GM20431 (cell line): ENCODE data around the gene ECM2.

Source experiments
- in situ Hi-C: fragments of 300-500 bp; cut with MseI, MboI; formaldehyde crosslinking; loops from one replicate; pipeline ENCODE4 v1.15.0; 2020; ENCODE audit warnings: low sequenced_read_pairs; ENCODE audit not compliant: unreplicated experiment

ECM2 gene

DNA sequence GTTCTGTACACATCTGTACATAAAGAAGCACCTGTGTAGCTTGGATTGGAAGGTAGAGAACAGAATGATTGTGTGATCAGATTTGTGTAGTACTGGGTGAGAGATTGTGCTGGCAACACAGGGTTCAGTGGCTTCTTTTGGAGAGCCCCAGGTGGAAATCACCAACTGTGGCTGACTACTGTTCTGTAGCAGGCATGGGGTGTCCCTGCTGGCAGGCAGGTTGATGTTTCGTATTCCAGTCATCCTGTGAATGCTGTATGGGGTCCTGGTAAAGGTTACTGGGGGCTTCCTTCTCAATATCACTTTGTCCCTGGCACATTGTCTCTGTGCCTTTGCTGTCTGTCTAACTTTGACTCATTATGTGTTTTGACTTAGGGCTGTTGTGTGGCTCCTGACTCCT, 58.8 kb downstream of the ECM2 start:
- in situ Hi-C loops = no loop called here

DNA sequence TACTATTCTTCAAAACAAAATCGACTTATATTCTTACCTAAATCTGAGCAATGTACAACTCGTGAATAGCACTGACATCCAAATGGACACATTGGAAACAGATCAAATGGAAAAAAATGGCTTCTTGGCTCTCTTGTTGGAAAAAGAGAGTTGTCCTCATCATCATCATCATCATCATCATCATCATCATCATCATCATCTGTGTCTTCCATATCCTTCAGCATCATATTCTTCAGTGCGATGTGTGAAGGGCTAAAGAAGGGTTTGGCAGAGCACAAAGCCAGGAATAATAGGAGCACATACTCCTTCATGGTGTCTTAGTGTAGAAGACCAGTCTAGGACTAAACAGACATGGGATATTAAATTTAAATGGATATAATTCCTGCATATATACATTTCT, 61.2 kb downstream of the ECM2 start:
- in situ Hi-C loops = no loop called here

DNA sequence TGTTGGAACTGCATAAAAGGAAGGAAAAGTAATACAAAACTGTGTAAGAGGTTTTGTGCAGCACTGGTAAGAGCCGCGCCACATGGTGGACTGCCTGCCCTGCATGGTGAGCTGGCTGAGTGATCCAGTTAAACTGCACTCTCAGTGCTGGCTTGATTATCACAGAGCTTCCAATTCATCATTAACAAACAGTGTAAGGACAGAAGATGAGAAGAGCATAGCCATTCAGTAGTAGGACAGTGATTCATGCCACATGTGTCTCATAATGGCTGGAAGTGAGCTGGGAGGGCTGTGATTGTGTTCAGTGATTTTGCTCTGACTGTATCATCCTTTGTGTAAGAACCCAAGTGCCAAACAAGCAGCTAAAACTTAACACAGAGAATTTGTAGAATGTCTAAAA, 67.6 kb downstream of the ECM2 start:
- in situ Hi-C loops = no loop called here

DNA sequence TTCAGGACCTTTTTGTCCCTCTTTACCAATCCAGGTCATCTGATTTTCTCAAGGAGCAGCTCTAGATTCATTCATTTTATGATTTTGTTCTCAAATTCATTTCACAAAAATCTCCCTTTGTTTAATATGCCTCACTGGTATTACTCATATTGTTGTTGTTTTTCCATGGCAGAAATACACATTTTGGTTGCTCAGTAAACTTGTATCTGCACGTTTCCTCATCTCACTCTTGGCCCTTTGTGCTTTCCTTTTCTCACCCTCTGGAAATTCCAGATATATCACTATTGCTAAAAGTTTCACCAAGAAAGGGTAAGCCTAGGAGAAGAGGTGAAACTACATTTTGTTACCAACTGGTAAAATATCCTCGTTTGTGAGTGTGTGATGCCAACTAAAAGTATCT, 68.3 kb downstream of the ECM2 start:
- in situ Hi-C loops = no loop called here

DNA sequence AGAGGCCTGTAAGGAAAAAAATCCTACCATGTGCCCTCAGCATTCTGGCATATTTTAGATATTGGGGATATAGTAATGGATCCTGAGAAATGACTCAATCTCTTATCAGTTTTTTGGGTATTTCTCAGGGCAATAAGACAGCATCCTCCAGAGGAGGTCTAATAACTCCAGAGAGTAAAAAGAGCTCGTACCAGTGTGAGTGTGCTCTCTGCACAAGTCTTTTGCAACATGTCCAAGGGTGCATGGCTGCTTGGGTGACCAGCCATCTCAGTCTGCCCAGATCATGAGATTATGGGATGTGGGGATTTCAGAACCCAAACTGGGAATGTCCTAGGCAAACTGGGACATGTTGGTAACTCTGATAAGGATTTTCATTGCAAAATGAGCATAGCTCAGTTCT, 68.7 kb downstream of the ECM2 start:
- in situ Hi-C loops = no loop called here

DNA sequence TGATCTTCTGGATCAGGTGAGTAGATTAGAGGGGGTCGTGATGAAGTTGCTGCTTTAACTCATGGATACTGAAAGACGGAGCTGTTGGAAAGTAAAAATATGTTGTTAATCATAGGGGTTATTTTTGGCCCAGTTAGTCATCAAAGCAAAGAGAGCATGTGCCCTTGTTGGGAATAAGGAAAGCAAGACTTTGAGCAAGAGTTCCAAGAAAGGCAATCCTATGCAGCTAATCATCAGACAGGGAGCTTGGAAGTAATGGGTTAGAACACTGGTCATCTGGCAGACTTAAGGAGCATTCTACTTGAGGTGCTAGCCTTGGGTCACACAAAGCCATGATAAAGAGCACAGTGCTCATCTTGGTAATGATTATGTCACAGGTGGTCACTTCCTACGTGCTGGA, 71.8 kb downstream of the ECM2 start:
- in situ Hi-C loops = no loop called here

DNA sequence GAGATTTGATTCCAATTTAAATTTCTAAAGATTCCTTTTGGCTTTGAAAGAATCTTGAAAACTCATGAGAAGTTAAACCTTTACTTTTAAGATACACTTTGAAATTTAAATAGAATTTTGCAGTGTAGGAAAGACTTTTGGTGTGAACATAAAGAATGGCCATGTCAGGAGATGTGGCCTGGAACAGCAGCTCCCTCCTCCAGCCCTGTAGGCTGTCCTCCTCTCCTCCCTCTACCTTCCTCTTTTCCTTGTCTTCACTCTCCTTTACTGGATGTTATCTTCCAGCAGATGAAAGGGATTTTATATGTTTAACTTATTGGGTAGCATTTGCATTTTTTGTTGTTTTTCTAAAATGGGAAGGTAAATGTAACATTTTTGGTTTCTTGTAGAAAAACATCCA, 72.4 kb downstream of the ECM2 start:
- in situ Hi-C loops = no loop called here

DNA sequence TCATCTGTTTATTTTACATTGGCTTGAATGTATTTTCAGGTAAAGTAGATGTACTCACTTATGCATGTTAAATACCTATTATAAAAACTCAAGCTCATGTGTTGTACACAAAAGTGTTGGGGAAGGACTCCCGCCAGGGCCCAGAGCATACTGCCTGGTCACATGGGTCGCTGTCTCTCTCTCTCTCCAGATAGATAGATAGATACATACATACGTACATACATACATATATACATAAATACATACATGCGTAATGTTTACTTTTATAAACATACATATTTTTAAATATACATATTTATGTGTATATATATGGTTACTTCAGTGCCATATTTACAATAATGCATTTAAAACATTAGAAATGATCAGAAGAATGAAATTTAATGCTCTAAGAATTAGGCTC, 78.2 kb downstream of the ECM2 start:
- in situ Hi-C loops = no loop called here

DNA sequence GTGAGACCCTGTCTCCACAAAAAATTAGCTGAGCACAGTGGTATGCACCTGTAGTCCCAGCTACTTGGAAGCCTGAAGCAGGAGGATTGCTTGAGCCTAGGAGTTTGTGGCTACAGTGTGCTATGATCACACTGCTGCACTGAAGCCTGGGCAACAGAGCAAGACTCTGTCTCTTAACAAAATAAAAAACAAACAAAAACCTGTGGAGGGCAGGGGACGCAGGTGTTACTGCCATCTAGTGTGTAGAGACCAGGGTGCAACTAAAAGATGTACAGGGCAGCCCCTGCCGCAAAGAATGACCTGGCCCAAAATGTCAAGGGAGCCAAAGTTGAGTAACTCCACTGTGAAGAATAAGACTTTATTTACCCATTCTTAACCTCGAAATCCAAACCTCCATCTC, 80.6 kb downstream of the ECM2 start:
- in situ Hi-C loops = no loop called here

DNA sequence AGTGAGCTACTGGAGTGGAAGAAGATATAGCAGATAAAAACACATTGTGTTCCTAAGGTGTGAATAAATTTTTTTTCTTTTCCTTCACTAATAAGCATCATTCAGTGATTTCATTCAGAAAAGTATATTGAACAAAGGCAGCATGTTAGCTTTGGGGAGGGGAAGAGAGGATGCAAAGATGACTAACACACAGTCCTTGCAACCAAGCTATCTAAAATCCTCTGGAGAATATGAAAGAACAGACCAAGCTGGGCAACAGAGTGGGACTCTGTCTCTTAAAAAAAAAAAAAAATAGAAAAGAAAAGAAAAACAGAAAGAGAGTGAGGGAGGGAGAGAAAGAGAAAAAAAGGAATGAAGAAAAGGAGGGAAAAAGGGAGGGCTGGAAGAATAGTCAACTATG, 89.3 kb downstream of the ECM2 start:
- in situ Hi-C loops = no loop called here
